OCI-LY1 (cell line): ENCODE data around the gene LTBP1.

ENCODE experiments used
- H2AFZ ChIP-seq: fragments of 200-600 bp; sonication (generic), shearing (Covaris generic); 2 replicates; pipeline ENCODE4 v1.6.0; 2014; ENCODE audit warnings: antibody characterized with exemption, mild to moderate bottlenecking, low read length
- H3F3A ChIP-seq: fragments of 200-600 bp; sonication (generic), shearing (Covaris generic); 2 replicates; pipeline ENCODE4 v1.6.0; 2014; ENCODE audit warnings: mild to moderate bottlenecking, antibody characterized with exemption, low read length, moderate library complexity; ENCODE audit not compliant: insufficient read depth
- H3K27ac ChIP-seq: fragments of 200-600 bp; sonication (generic); 2 replicates; pipeline ENCODE4 v1.5.1; 2014; ENCODE audit warnings: low read length, mixed run types, mild to moderate bottlenecking, low read depth; ENCODE audit not compliant: poor library complexity, severe bottlenecking
- H3K27me3 ChIP-seq: fragments of 200-600 bp; sonication (generic); 2 replicates; pipeline ENCODE4 v1.6.0; 2014; ENCODE audit warnings: antibody characterized with exemption, mild to moderate bottlenecking, low read length, moderate library complexity; ENCODE audit not compliant: insufficient read depth
- H3K36me3 ChIP-seq: fragments of 200-600 bp; sonication (generic); 2 replicates; pipeline ENCODE4 v1.6.1; 2014; ENCODE audit warnings: mild to moderate bottlenecking, antibody characterized with exemption, low read length, moderate library complexity, mixed read lengths; ENCODE audit not compliant: insufficient read depth
- H3K4me1 ChIP-seq: fragments of 200-600 bp; sonication (generic); 2 replicates; pipeline ENCODE4 v1.5.1; 2014; ENCODE audit warnings: mild to moderate bottlenecking, low read length, moderate library complexity; ENCODE audit not compliant: insufficient read depth, severe bottlenecking
- H3K4me2 ChIP-seq: fragments of 200-600 bp; sonication (generic), shearing (Covaris generic); 2 replicates; pipeline ENCODE4 v1.6.1; 2014; ENCODE audit warnings: low read length
- H3K4me3 ChIP-seq: fragments of 200-600 bp; sonication (generic); 2 replicates; pipeline ENCODE4 v1.5.1; 2014; ENCODE audit warnings: low read length, low read depth, mild to moderate bottlenecking, mixed read lengths; ENCODE audit not compliant: poor library complexity, severe bottlenecking
- H3K79me2 ChIP-seq: fragments of 200-600 bp; shearing (Covaris generic); 2 replicates; pipeline ENCODE4 v1.6.1; 2016; ENCODE audit warnings: mixed run types, low read length, mixed read lengths; ENCODE audit not compliant: insufficient read depth
- H3K9ac ChIP-seq: fragments of 200-600 bp; sonication (generic), shearing (Covaris generic); 2 replicates; pipeline ENCODE4 v1.6.1; 2014; ENCODE audit warnings: mild to moderate bottlenecking, low read length, mixed read lengths
- H3K9me2 ChIP-seq: fragments of 200-600 bp; sonication (generic), shearing (Covaris generic); 2 replicates; pipeline ENCODE4 v1.6.1; 2014; ENCODE audit warnings: low read depth, mild to moderate bottlenecking, low read length, mixed read lengths
- H3K9me3 ChIP-seq: fragments of 200-600 bp; shearing (Covaris generic); 2 replicates; pipeline ENCODE4 v1.6.1; 2014; ENCODE audit warnings: low read length, mixed read lengths
- H4K20me1 ChIP-seq: fragments of 200-600 bp; sonication (generic), shearing (Covaris generic); 2 replicates; pipeline ENCODE4 v1.6.0; 2016; ENCODE audit warnings: mild to moderate bottlenecking, low read length; ENCODE audit not compliant: insufficient read depth
- EZH2 ChIP-seq: fragments of 200-600 bp; sonication (generic), shearing (Covaris generic); IDR thresholded peaks from 2 replicates; pipeline ENCODE4 v1.8.0; 2017; ENCODE audit warnings: borderline replicate concordance, mixed run types, mild to moderate bottlenecking, antibody characterized with exemption, low read length, moderate library complexity, mixed read lengths
- TF ChIP-seq, protein P1 (sequence below): fragments of 200-600 bp; sonication (generic), shearing (Covaris generic); IDR thresholded peaks from 2 replicates; pipeline ENCODE4 v1.5.1; 2017; ENCODE audit warnings: mild to moderate bottlenecking, antibody characterized with exemption, low read length, moderate library complexity, mixed read lengths

LTBP1 gene

DNA sequence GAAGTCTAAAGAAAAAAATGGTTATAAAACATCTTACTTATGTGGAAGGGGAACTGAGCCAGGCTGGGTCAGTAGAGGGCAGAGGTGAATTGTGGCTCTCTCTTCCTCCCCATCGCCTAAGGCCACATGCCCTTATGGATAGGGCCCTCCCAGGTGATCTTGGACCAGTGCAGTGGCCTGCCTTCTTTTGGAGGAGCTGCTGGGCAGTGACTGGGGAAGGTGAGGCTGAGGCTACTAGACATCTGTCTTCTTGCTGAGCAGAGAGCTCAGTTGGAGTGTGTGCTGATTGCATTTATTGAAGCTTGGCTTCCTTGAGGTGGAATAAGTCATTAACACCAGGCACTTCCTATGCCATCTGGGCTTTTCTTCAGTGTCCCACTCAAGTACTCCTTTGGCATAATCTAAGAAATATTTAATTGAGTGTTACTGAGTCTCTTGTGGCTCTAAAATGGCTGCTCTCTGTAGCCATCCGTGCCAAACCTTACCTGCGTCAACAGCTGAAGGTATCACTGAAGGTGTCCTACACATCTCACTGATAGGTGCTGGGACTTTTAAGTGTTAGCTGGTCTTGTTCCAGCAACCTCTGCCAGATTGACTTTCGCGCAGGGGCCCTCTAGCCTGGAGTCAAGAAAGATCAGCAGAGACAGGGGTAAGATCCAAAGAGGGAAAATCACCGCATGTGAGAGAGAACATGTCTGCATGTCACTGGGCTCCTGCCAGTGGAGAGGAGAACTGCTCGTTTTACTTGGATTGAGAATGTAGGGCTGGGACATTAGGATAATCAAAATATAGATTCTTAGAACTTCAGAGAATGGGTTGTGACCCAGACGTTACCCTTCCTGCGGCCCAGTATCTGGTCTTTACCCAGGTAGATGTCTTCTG is 256.1 kb downstream of the LTBP1 start:
- Histone ChIP-seq H2AFZ (no peak overlapping the region), H4K20me1 (no peaks in the 10 kb centered on the region), H3K9ac (no peak overlapping the region), H3K4me2 (no peak overlapping the region), H3K27me3 (no peaks in the 10 kb centered on the region), H3K9me3 (no peaks in the 10 kb centered on the region), H3K36me3 (peaks cover 33% of the 10 kb centered on the region), H3K9me2 (no peaks in the 10 kb centered on the region), H3K4me1 (no peaks in the 10 kb centered on the region), H3F3A (no peaks in the 10 kb centered on the region), H3K79me2 (no peaks in the 10 kb centered on the region), H3K4me3 (no peak overlapping the region), H3K27ac (no peak overlapping the region)
- TF ChIP-seq, protein P1, sequence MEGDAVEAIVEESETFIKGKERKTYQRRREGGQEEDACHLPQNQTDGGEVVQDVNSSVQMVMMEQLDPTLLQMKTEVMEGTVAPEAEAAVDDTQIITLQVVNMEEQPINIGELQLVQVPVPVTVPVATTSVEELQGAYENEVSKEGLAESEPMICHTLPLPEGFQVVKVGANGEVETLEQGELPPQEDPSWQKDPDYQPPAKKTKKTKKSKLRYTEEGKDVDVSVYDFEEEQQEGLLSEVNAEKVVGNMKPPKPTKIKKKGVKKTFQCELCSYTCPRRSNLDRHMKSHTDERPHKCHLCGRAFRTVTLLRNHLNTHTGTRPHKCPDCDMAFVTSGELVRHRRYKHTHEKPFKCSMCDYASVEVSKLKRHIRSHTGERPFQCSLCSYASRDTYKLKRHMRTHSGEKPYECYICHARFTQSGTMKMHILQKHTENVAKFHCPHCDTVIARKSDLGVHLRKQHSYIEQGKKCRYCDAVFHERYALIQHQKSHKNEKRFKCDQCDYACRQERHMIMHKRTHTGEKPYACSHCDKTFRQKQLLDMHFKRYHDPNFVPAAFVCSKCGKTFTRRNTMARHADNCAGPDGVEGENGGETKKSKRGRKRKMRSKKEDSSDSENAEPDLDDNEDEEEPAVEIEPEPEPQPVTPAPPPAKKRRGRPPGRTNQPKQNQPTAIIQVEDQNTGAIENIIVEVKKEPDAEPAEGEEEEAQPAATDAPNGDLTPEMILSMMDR: no peak
- no peak for TF ChIP-seq EZH2

DNA sequence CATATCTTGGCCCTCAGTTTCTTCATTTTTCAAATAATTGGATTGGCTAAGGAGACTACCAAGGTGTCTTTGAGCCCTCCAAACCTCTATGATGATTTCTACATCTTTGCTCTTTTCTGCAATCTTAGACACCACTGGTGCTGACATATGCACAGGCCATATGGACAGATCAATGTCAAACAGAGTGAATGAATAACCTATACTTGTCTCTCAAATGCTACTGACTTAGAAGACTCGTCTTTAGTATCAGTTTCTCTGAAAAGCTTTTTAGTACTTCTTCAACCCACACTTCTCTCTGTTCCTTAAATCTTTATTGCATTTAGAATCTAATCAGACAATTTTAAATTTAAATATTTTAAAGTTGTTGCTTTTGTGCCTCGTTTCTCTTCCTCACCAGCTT is 258.2 kb downstream of the LTBP1 start:
- H3K36me3 ChIP-seq: peaks cover 39% of the 10 kb centered on the region
- no peaks in the 10 kb centered on the region for H3K9me2 ChIP-seq
- no peaks in the 10 kb centered on the region for H3K4me1 ChIP-seq
- no peak for TF ChIP-seq EZH2
- TF ChIP-seq, protein P1: no peak
- no peak overlapping the region for H3K4me3 ChIP-seq
- H3K9me3 ChIP-seq: no peaks in the 10 kb centered on the region
- H3K79me2 ChIP-seq: no peaks in the 10 kb centered on the region
- no peak overlapping the region for H3K9ac ChIP-seq
- H3F3A ChIP-seq: no peaks in the 10 kb centered on the region
- H3K27ac ChIP-seq: no peak overlapping the region
- H4K20me1 ChIP-seq: no peaks in the 10 kb centered on the region
- H3K4me2 ChIP-seq: no peak overlapping the region
- no peak overlapping the region for H2AFZ ChIP-seq
- H3K27me3 ChIP-seq: no peaks in the 10 kb centered on the region

DNA sequence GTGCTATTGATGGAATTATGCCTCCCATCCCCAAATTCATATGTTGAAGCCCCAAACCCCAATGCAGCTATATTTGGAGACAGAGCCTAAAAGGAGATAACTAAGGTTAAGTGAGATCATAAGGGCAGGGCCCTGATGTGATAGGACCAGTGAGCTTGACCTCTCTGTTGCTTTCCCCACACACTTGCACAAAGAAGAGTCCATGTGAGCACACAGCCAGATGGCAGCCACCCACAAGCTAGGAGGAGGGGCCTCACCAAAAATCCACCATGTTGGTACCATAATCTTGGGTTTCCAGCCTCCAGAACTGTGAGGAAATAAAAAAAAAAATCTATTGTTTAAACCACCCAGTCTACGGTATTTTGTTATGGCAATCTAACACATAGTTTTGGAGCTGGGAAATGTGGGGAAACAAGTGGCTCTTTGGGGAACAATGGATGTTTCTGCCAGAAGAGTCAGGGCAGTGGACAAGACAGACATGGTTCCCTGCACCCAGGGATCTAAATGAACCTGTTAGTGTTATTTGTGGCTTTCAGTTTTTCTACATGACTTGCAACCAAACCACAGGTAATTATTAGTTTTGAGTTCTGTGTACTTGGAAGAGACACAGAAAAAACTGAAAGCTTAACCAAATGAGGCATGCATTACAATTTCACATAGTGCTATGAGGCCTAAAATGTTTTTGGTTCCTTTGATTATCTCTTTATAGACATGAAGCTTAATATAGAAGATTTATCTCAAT is 259.1 kb downstream of the LTBP1 start:
- Histone ChIP-seq H3K36me3 (peaks cover 43% of the 10 kb centered on the region), H3K4me2 (no peak overlapping the region), H3F3A (no peaks in the 10 kb centered on the region)

More for the DNA sequence above, 259.1 kb downstream of the LTBP1 start:
- Histone ChIP-seq H3K27ac (no peak overlapping the region), H3K4me1 (no peaks in the 10 kb centered on the region), H2AFZ (no peak overlapping the region), H3K27me3 (no peaks in the 10 kb centered on the region), H4K20me1 (no peaks in the 10 kb centered on the region), H3K9me3 (no peaks in the 10 kb centered on the region), H3K9ac (no peak overlapping the region), H3K4me3 (no peak overlapping the region), H3K79me2 (no peaks in the 10 kb centered on the region), H3K9me2 (no peaks in the 10 kb centered on the region)
- no peak for TF ChIP-seq EZH2
- TF ChIP-seq, protein P1: no peak
